HG02763 (cell line): ENCODE measurements around the gene GIMAP5.

Experiments used
- ATAC-seq: cut with Tn5 transposase; IDR thresholded peaks from one replicate; pipeline ENCODE4 v1.9.1; 2021; ENCODE audit warnings: mild to moderate bottlenecking, moderate library complexity; ENCODE audit not compliant: unreplicated experiment

The GIMAP5 gene

DNA sequence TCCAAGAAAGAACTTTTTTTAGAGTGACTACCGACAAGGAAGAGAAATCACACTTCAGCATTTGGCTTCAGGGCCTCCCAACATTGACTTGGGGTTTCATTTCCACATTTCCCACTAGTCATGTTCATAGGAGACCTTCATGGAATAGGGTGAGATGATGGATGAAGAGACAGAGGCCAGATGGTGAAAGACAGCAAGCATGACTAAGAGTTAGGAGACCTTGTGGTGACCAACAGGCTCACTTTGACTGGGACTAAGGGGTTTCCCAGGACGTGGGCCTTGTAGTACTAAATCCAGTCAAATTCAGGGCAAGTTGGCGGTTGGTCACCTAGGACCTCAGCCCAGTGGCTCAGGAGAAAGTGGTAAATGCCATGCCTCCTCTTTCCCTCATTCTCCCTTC is 3.0 kb upstream of the GIMAP5 start:
- ATAC-seq, result no peak

- ATAC-seq, result no peak
Measured at GRCh38 chr7:150735596-150736358, 1.4 kb upstream of the GIMAP5 start.

DNA sequence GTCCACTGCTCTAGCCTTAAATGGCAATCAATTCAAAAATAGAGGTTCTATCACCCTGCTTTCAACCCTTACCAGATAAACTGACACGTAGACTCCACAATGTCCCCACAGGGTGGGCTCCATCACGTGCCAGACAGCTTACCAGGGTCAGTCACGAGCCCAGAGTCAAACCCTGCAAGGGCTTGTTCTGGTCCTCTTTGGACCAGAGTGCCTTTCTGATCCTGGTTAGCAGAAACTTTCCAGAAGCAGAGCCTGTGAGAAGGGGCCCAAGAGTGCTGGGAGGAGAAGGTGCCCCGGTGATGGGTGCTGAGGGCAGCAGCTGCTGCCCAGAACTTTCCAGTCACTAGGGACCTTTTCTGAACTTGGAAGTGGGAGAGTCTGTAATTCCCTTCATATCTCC is 354 bp upstream of the GIMAP5 start:
- ATAC-seq, result no peak

- ATAC-seq, result no peak
Measured at GRCh38 chr7:150738092-150738491, 874 bp downstream of the GIMAP5 start.

GRCh38 chr7:150738591-150739001 is 1.4 kb downstream of the GIMAP5 start:
- no peak for ATAC-seq

- no peak for ATAC-seq
Measured at GRCh38 chr7:150739033-150739432, 1.8 kb downstream of the GIMAP5 start.

GRCh38 chr7:150740053-150740452 is 2.8 kb downstream of the GIMAP5 start:
- ATAC-seq, result no peak

- no peak for ATAC-seq
Measured at GRCh38 chr7:150742286-150742968, 5.2 kb downstream of the GIMAP5 start.

- ATAC-seq, result no peak
Measured at GRCh38 chr7:150744041-150744656, 6.9 kb downstream of the GIMAP5 start.

- ATAC-seq, result no peak
Measured at GRCh38 chr7:150745086-150745485, 7.9 kb downstream of the GIMAP5 start.

GRCh38 chr7:150745876-150746275 is 8.7 kb downstream of the GIMAP5 start:
- ATAC-seq, result no peak

GRCh38 chr7:150746921-150747320 is 9.7 kb downstream of the GIMAP5 start:
- no peak for ATAC-seq

GRCh38 chr7:150748376-150748775 is 11.2 kb downstream of the GIMAP5 start:
- ATAC-seq, result no peak

DNA sequence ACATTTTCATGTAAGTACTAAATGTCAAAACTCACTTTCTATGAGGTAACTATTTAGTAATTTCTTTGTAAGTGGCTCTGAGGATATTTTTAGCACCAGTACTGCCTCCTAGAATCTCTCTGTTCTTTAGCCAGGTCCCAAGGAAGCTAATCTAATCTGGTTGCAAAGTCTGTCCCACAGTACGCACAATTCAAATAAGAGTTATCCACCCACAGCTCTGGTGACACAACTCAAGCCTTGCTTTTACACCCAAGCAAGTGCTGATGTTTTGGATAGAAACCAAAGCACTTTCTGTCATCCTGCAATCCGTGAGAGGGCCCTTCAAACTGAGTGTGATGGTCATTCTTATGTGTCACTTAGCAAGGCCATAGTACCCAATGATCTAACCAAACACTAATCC is 14.5 kb downstream of the GIMAP5 start:
- ATAC-seq, result no peak

GRCh38 chr7:150753239-150753638 is 16.0 kb downstream of the GIMAP5 start:
- ATAC-seq, result no peak

GRCh38 chr7:150753826-150754603 is 16.8 kb downstream of the GIMAP5 start:
- no peak for ATAC-seq

DNA sequence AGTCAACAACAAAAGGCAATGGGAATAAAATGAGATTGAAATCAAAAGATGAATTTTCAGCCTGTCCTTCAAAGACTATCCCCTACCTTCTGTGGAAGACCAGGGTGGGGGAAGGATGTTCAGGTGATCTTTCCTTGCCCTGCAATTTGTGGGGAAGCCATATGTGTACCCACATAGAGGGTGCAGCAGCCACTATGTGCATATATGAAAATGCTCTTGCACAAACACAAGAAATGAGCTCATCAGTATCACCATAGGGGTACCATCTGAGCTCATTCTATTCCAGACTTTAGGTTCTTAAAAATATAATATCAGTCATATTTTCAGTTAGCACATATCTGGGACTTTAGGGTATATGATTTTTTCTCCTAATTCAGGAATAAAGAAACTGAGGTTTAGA is 17.7 kb downstream of the GIMAP5 start:
- no peak for ATAC-seq

DNA sequence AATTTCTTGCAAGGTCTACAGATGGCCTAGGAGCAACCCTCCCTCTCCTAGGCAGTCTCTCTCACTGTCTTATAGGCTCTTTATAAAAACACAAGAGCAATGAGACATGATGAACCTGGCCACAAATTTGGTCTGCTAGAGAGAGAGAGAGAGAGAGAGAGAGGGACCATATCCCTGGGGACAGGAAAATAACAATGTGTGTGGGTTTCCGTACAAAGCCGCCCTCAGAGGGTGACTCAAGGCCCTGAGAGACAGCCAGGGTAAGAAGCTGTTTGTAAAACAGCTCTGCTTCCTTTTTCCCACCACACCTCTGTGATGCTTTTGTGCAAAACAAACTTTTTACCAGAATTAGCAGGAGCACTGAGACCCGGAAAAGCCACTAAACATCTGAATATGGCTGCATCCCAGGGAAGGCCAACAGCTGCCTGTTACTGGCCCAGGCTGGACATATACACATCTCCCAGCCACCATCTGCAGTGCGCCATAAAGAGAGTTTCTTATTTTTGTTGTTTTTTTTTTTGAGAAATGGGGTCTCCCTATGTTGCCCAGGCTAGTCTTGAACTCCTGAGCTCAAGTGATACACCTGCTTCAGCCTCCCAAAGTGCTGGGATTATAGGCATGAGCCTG is 18.4 kb downstream of the GIMAP5 start:
- ATAC-seq, result no peak

DNA sequence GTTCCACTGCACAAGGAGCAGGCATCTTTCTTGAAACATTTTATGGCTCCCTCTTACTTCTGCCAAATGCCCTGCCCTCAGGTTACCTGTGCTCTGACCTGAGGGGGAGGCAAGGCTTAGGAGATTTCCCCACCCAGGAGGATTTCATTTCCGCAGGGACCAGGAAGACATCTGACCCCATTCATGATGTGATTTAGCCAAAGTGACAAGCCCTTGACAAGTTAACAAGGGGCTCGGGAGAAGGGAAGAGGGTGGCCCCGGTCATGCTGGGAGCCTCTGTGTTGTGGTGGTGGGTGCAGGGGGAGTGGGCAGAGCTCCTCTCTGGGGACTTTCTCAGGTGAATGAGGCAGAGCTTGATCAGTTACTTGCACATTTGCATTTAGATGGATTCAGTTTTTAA is 18.9 kb downstream of the GIMAP5 start:
- ATAC-seq, result no peak

DNA sequence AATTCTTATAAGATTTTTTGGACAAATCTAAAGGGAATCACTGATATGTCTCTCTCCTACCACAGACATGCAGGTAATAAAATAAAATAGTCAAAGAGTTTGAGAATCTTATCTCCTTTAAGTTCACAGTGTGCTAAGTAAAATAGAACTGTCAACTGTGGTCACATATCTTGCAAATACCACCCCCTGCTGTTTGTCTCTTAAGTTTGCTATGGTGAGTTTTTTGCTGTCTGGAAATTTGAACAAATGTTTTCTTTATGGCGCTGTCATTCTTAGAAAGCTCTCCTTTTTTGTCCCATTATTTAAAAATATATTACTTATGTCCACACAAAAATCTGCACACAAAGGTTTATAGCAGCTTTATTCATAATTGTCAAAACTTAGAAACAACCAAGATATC is 19.6 kb downstream of the GIMAP5 start:
- ATAC-seq, result no peak

- ATAC-seq, result no peak
Measured at GRCh38 chr7:150759479-150759878, 22.3 kb downstream of the GIMAP5 start.
